HepG2 (cell line): Measurements from ENCODE around the gene AGTPBP1. TPM values are rescaled to one million over a fixed set of nuclear protein-coding genes. Genes with fewer than 3 reads are reported as not detected.
A peak's percentile ranks its signal among the peaks of the same experiment; 100 is the strongest.
"Not testable (repeated sequence)": the region's sequence is repeated elsewhere in the genome, so short reads cannot be mapped to it uniquely, and the experiment has no call there.

Source experiments
- ATAC-seq: fragments of 200-7000 bp; cut with Tn5 transposase; 3 replicates; pipeline ENCODE4 v1.9.1; 2020; ENCODE audit warnings: mild to moderate bottlenecking, moderate library complexity
- BruUV-seq: library from RNA; stranded (reverse); fragments of 400-500 nt; replicated peaks from 2 replicates; lab custom pipeline; 2021; lab: Mats Ljungman, UMichigan
- CTCF ChIA-PET: fragments of 300-600 bp; formaldehyde crosslinking; extraction: SDS; loops from one replicate; lab custom pipeline; 2021; ENCODE audit warnings: low total read pairs, inconsistent platforms, low intra/inter-chr PET ratio; lab: Yijun Ruan, JAX
- POLR2A ChIA-PET: fragments of 350-600 bp; sonication (Branson Sonifier 250); formaldehyde crosslinking; loops from one replicate; lab custom pipeline; 2020; ENCODE audit warnings: antibody characterized with exemption, inconsistent platforms; lab: Yijun Ruan, JAX
- DNase-seq: peaks from one replicate; pipeline ENCODE4 v3.0.0-alpha.2; 2015; ENCODE audit warnings: low spot score
- FAIRE-seq: peaks from 3 replicates; lab custom pipeline; 2011; peaks lifted over from hg19 to GRCh38; lab: Jason Lieb, UNC
- H2AFZ ChIP-seq: one replicate; pipeline ENCODE4 v1.6.1; 2011; ENCODE audit warnings: low read length, inconsistent platforms
- H3K27ac ChIP-seq: fragments of 300-600 bp; 3 replicates; pipeline ENCODE4 v1.8.0; 2011; ENCODE audit warnings: mixed run types, mild to moderate bottlenecking, mixed read lengths, low read length, inconsistent platforms; ENCODE audit not compliant: insufficient read depth; ENCODE audit errors: extremely low read length
- H3K27me3 ChIP-seq, 2 experiments: fragments of 200-600 bp in 1 of 2; 2 replicates in 1 of 2; 3 replicates in 1 of 2; pipeline versions ENCODE4 v1.6.0 to v1.8.0; 2011; ENCODE audit warnings: low read length in 2 of 2, mild to moderate bottlenecking in 2 of 2, moderate library complexity in 2 of 2, inconsistent platforms in 1 of 2; ENCODE audit not compliant: insufficient read depth in 2 of 2, control insufficient read depth in 1 of 2
- H3K36me3 ChIP-seq, 2 experiments: fragments of 200-600 bp in 1 of 2; replicated peaks in 1 of 2; 2 replicates in 1 of 2; 3 replicates in 1 of 2; pipeline versions ENCODE4 v1.5.1 to v1.8.0; 2011; ENCODE audit warnings: low read length in 2 of 2, inconsistent platforms in 1 of 2; ENCODE audit not compliant: insufficient read depth in 2 of 2, control insufficient read depth in 1 of 2
- H3K4me1 ChIP-seq: 2 replicates; pipeline ENCODE4 v1.5.1; 2012; ENCODE audit warnings: low read length, inconsistent platforms; ENCODE audit not compliant: insufficient read depth
- H3K4me2 ChIP-seq: 2 replicates; pipeline ENCODE4 v1.6.0; 2011; ENCODE audit warnings: low read depth, low read length, inconsistent platforms
- H3K4me3 ChIP-seq, 3 experiments: fragments of 200-600 bp in 1 of 3; sonication (generic), shearing (Covaris generic) in 1 of 3; replicated peaks in 1 of 3; 2 replicates each; pipeline ENCODE4 v1.5.1; 2011 to 2016; ENCODE audit warnings: low read length in 3 of 3, inconsistent platforms in 2 of 3, low read depth in 2 of 3, mild to moderate bottlenecking in 2 of 3, control low read depth in 1 of 3, mixed read lengths in 1 of 3; ENCODE audit not compliant: insufficient read depth in 1 of 3
- H3K79me2 ChIP-seq: one replicate; pipeline ENCODE4 v1.6.1; 2011; ENCODE audit warnings: low read length, inconsistent platforms; ENCODE audit not compliant: insufficient read depth
- H3K9ac ChIP-seq: 2 replicates; pipeline ENCODE4 v1.6.0; 2011; ENCODE audit warnings: mild to moderate bottlenecking, low read depth, low read length, inconsistent platforms; ENCODE audit not compliant: insufficient read depth
- H3K9me3 ChIP-seq: 2 replicates; pipeline ENCODE4 v1.5.1; 2012; ENCODE audit warnings: mild to moderate bottlenecking, low read length
- H4K20me1 ChIP-seq: 2 replicates; pipeline ENCODE4 v1.6.0; 2011; ENCODE audit warnings: inconsistent platforms, mild to moderate bottlenecking, low read length, moderate library complexity; ENCODE audit not compliant: insufficient read depth
- DMAP1 ChIP-seq: IDR thresholded peaks from 2 replicates; pipeline ENCODE4 v1.6.1; 2016
- STAG1 ChIP-seq: sonication (generic); formaldehyde crosslinking; IDR thresholded peaks from 2 replicates; pipeline ENCODE4 v1.4.0; 2020; ENCODE audit warnings: missing genetic modification reagents
- ZFX ChIP-seq: sonication (generic); formaldehyde crosslinking; IDR thresholded peaks from 2 replicates; pipeline ENCODE4 v1.4.0; 2020; ENCODE audit warnings: mild to moderate bottlenecking, low read depth, missing genetic modification reagents, moderate library complexity
- ZNF619 ChIP-seq: sonication (generic); formaldehyde crosslinking; IDR thresholded peaks from 2 replicates; pipeline ENCODE4 v1.4.0; 2020; ENCODE audit warnings: mild to moderate bottlenecking, missing genetic modification reagents
- ZNF792 ChIP-seq: IDR thresholded peaks from 2 replicates; pipeline ENCODE4 v1.6.1; 2016
- WGBS: methylation state at CpG from one replicate; pipeline ENCODE4 v1.1.6; 2017; ENCODE audit warnings: low lambda C conversion rate; 5-methylcytosine and 5-hydroxymethylcytosine counted together
- in situ Hi-C: cut with HindIII; loops from 2 replicates; pipeline ENCODE4 v1.10.0; 2017; ENCODE audit warnings: low pct_unique_long_range_greater_than_20kb; ENCODE audit not compliant: extremely low pct_ligation_motif_present
- intact Hi-C: fragments of 100-400 bp; cut with micrococcal nuclease; formaldehyde crosslinking; loops from one replicate; pipeline ENCODE4 v1.10.0; 2022; ENCODE audit not compliant: unreplicated experiment
- polyA plus RNA-seq, 8 experiments: library from polyadenylated mRNA; depleted of rRNA in 3 of 8; stranded (reverse) in 7 of 8; unstranded in 1 of 8; fragments of >200 nt; fragmentation: Illumina TruSeq in 4 of 8; extraction: Trizol in 4 of 8; gene quantifications; 2 replicates each; pipeline versions ENCODE4 v1.2.1 to v1.2.3, GENCODE V29; 2011 to 2016; ENCODE audit warnings: low read depth in 4 of 8, missing spikeins in 1 of 8, mixed read lengths in 1 of 8; ENCODE audit not compliant: insufficient read depth in 1 of 8
- total RNA-seq, 5 experiments: library from RNA; depleted of rRNA; stranded (reverse); fragments of >200 nt; fragmentation: Illumina TruSeq; extraction: Trizol; gene quantifications; 2 replicates each; pipeline ENCODE4 v1.2.3, GENCODE V29; 2016; ENCODE audit warnings: low read depth in 1 of 5
- TF ChIP-seq, protein P1 (sequence below): sonication (generic); formaldehyde crosslinking; IDR thresholded peaks from 2 replicates; pipeline ENCODE4 v1.5.1; 2020; ENCODE audit warnings: mild to moderate bottlenecking, missing genetic modification reagents, moderate library complexity
- TF ChIP-seq, protein P2 (sequence below): sonication (generic); formaldehyde crosslinking; IDR thresholded peaks from 2 replicates; pipeline ENCODE4 v1.5.0; 2020; ENCODE audit warnings: mild to moderate bottlenecking, missing genetic modification reagents, moderate library complexity

AGTPBP1 gene
- total and polyA plus RNA-seq, 2 of the 13 experiments (the other 11 are each of a cell fraction or from before 2014, with no cell fraction given): 9.7 to 22.3 TPM

DNA sequence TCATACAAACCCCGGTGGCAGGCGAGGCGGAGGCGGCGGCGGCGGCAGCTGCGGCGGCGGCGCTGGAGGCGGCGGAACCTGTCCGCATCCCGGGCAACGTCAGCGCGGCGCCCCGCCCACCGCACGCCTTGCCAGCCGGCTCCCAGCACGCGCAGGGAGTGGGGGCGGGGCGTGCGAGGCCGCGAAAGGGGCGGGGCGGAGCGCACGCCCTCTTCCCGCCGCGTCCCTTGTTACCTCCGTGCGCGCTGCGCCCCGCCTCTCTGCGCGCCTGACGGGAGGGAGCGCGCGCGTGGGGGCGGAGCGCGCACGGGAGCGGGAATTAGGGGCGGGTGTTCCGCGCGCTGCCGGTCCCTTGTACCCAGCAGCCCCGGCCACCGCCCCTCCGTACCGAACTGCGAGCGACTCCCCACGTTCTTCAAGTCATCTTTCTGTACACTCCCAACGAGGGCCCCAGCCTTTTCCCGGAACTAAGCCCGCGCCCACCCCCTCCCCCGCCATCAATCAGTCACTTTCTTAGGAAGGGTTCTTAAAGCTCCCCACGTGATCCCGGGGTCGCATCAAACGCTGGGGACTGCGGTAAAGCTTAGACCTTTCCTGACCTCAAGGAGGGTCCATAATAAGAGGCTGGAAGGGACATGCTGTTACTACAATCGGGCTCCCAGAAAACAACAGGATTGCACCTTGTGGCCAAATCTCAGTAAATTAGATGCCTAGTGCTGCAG is at the start of gene AGTPBP1 (continued):
- TF ChIP-seq, protein P1, sequence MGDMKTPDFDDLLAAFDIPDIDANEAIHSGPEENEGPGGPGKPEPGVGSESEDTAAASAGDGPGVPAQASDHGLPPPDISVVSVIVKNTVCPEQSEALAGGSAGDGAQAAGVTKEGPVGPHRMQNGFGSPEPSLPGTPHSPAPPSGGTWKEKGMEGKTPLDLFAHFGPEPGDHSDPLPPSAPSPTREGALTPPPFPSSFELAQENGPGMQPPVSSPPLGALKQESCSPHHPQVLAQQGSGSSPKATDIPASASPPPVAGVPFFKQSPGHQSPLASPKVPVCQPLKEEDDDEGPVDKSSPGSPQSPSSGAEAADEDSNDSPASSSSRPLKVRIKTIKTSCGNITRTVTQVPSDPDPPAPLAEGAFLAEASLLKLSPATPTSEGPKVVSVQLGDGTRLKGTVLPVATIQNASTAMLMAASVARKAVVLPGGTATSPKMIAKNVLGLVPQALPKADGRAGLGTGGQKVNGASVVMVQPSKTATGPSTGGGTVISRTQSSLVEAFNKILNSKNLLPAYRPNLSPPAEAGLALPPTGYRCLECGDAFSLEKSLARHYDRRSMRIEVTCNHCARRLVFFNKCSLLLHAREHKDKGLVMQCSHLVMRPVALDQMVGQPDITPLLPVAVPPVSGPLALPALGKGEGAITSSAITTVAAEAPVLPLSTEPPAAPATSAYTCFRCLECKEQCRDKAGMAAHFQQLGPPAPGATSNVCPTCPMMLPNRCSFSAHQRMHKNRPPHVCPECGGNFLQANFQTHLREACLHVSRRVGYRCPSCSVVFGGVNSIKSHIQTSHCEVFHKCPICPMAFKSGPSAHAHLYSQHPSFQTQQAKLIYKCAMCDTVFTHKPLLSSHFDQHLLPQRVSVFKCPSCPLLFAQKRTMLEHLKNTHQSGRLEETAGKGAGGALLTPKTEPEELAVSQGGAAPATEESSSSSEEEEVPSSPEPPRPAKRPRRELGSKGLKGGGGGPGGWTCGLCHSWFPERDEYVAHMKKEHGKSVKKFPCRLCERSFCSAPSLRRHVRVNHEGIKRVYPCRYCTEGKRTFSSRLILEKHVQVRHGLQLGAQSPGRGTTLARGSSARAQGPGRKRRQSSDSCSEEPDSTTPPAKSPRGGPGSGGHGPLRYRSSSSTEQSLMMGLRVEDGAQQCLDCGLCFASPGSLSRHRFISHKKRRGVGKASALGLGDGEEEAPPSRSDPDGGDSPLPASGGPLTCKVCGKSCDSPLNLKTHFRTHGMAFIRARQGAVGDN: peak; percentile 63
- TF ChIP-seq ZNF619 (CRISPR knock-in tag) (no peak), DMAP1 (CRISPR knock-in tag) (no peak; the same call in 1 of the 2 replicates), ZNF792 (CRISPR knock-in tag) (no peak; the same call in 1 of the 2 replicates), ZFX (CRISPR knock-in tag) (peak; percentile 40)
- TF ChIP-seq, all 625 proteins: peak for 65

DNA sequence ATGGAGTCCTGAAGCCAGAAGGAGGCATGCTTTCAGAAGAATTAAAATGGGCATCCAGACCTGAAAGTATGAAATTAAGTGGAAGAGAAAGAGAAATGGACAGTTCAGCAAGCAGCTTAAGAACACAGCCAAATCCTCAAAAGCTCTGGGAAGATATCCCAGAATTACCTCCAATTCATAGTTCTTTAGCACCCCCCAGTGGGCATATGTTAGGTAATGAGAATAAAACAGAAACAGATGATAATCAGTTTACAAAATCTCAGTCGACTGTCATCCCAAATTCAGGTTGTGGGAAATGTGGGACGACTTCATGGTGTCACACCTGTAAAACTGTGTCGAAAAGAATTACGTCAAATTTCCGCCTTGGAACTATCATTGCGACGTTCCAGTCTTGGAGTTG is 44.4 kb upstream of the AGTPBP1 start:
- H2AFZ ChIP-seq, H3K9ac ChIP-seq, H3K79me2 ChIP-seq, H3K4me2 ChIP-seq, H3K27me3 ChIP-seq, H3K4me3 ChIP-seq, CTCF ChIA-PET, H4K20me1 ChIP-seq, H3K27ac ChIP-seq, H3K4me1 ChIP-seq, H3K9me3 ChIP-seq, DNase-seq, H3K36me3 ChIP-seq, POLR2A ChIA-PET, intact Hi-C loops, BruUV-seq: not testable (repeated sequence)
- in situ Hi-C loops: loop anchor here (25.0 kb wide), 1 partner anchor 99 kb away; no protein-coding TSS in a partner anchor
- WGBS: 2% methylated on average over 7 of the region's 7 CpGs
- ATAC-seq (peak; percentile 62; the same call in 2 of the 3 replicates), FAIRE-seq (peak; percentile 79)
- peak; percentile 35 for TF ChIP-seq STAG1 (CRISPR knock-in tag)
- TF ChIP-seq, protein P2, sequence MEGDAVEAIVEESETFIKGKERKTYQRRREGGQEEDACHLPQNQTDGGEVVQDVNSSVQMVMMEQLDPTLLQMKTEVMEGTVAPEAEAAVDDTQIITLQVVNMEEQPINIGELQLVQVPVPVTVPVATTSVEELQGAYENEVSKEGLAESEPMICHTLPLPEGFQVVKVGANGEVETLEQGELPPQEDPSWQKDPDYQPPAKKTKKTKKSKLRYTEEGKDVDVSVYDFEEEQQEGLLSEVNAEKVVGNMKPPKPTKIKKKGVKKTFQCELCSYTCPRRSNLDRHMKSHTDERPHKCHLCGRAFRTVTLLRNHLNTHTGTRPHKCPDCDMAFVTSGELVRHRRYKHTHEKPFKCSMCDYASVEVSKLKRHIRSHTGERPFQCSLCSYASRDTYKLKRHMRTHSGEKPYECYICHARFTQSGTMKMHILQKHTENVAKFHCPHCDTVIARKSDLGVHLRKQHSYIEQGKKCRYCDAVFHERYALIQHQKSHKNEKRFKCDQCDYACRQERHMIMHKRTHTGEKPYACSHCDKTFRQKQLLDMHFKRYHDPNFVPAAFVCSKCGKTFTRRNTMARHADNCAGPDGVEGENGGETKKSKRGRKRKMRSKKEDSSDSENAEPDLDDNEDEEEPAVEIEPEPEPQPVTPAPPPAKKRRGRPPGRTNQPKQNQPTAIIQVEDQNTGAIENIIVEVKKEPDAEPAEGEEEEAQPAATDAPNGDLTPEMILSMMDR: peak; percentile 39

DNA sequence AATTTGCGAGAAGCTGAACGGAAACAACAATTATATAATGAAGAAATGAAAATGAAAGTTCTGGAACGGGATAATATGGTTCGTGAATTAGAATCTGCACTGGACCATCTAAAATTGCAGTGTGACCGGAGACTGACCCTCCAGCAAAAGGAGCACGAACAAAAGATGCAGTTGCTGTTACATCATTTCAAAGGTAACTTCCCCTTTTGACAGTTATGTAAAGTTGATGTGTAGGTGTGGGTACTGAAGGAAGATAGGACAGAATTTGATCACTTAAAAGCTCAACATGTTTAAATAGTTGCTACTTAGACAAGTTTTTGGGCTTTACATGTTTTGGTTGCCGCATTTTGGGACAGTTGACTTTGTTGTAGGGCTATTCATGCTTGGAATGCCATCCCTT is 32.1 kb upstream of the AGTPBP1 start:
- POLR2A ChIA-PET, H3K79me2 ChIP-seq, H3K36me3 ChIP-seq, H3K27me3 ChIP-seq, BruUV-seq, ATAC-seq, FAIRE-seq, H3K4me3 ChIP-seq, H4K20me1 ChIP-seq, H3K27ac ChIP-seq, in situ Hi-C loops, H3K4me1 ChIP-seq, H2AFZ ChIP-seq, H3K4me2 ChIP-seq, DNase-seq, H3K9ac ChIP-seq, intact Hi-C loops, H3K9me3 ChIP-seq, CTCF ChIA-PET: not testable (repeated sequence)
- WGBS: 50% methylated on average over 7 of the region's 7 CpGs
